GM19240 (cell line): ENCODE results near the gene TSHZ2.
"Not testable (repeated sequence)": the region's sequence is repeated elsewhere in the genome, so short reads cannot be mapped to it uniquely, and the experiment has no call there.

ENCODE experiments used
- DNase-seq: peaks from one replicate; pipeline ENCODE4 v3.0.0; 2011; ENCODE audit warnings: low spot score; ENCODE audit not compliant: insufficient read length

Gene TSHZ2

GRCh38 chr20:53527196-53527595 lies 555.0 kb downstream of the TSHZ2 start:
- DNase-seq = no peak

- DNase-seq = no peak
These were observed 557.5 kb downstream of the TSHZ2 start for GRCh38 chr20:53529658-53530057.

GRCh38 chr20:53530440-53530839 lies 558.3 kb downstream of the TSHZ2 start:
- no peak for DNase-seq

DNA sequence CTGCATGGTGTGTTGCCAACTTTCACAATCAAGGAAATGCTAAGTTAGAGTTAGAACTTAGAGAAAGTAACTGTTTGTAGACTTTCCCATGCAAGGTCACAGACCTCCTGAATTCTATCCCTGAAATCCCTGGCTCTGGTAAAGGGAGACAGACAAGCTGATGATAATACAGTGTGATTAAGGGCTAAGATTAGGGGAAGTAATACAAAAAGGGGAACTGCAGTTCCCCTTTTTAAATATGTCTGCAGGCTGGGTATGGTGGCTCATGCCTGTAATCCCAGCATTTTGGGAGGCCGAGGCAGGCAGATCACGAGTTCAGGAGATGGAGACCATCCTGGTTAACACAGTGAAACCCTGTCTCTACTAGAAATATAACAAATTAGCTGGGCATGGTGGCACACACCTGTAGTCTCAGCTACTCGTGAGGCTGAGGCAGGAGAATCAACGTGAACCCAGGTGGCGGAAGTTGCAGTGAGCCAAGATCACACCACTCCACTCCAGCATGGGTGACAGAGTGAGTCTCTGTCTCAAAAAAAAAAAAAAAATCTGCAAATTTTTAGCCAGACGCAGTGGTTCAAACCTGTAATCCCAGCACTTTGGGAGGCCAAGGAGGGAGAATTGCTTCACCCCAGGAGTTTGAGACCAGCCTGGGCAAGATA lies 560.6 kb downstream of the TSHZ2 start:
- not testable (repeated sequence) for DNase-seq

DNA sequence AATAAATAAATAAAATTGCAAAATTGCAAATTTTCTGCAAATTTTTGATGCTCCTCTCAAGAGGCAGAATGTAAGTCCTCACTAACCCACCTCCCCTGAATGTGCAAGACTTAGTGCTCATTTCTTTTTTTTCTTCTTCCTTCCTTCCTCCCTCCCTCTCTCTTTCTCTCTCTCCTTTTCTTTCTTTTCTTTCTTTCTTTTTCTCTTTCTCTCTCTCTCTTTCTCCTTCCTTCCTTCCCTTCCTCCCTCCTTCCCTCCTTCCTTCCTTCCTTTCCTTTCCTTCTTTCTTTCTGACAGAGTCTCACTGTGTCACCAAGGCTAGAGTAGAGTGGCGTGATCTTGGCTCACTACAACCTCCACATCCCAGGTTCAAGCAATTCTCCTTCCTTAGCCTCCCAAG lies 561.3 kb downstream of the TSHZ2 start:
- DNase-seq = no peak

GRCh38 chr20:53534037-53534436 lies 561.9 kb downstream of the TSHZ2 start:
- no peak for DNase-seq

GRCh38 chr20:53535878-53536277 lies 563.7 kb downstream of the TSHZ2 start:
- no peak for DNase-seq

DNA sequence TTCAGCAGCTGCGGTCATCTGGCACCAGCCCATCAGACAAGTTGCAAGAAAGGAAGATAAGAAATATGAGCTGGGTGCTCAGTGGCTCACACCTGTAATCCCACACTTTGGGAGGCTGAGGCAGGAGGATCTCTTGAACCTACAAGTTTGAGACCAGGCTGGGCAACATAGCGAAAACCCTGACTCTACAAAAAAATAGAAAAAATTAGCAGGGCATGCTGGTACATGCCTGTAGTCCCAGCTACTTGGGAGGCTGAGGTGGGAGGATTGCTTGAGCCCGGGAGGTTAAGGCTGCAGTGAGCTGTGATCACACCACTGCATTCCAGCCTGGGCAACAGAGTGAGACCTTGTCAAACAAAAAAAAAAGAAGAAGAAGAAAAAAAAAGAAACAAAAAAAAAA lies 564.2 kb downstream of the TSHZ2 start:
- not testable (repeated sequence) for DNase-seq

GRCh38 chr20:53539516-53539915 lies 567.4 kb downstream of the TSHZ2 start:
- DNase-seq = no peak
